Panc1 (cell line): Measurements from ENCODE around the gene RBM5. TPM values are rescaled to one million over a fixed set of nuclear protein-coding genes. Genes with fewer than 3 reads are reported as not detected.

Experiments
- ATAC-seq: fragments of 200-7000 bp; cut with Tn5 transposase; 2 replicates; pipeline ENCODE4 v1.9.1; 2020; ENCODE audit warnings: mild to moderate bottlenecking, moderate library complexity
- BruUV-seq: library from RNA; stranded (reverse); fragments of 400-500 nt; replicated peaks from 2 replicates; lab custom pipeline; 2021; lab: Mats Ljungman, UMichigan
- CTCF ChIA-PET: fragments of 300-600 bp; sonication (Branson Sonifier 250); formaldehyde crosslinking; loops from one replicate; lab custom pipeline; 2022; ENCODE audit warnings: antibody characterized with exemption; lab: Charles Lee
- POLR2A ChIA-PET: fragments of 300-600 bp; sonication (Branson Sonifier 250); formaldehyde crosslinking; loops from one replicate; lab custom pipeline; 2022; ENCODE audit warnings: antibody characterized with exemption; lab: Charles Lee
- DNase-seq: peaks from one replicate; pipeline ENCODE4 v3.0.0-alpha.2; 2010; ENCODE audit warnings: low read depth, low spot score
- H3K27ac ChIP-seq: 2 replicates; pipeline ENCODE4 v1.5.1; 2011; ENCODE audit warnings: mild to moderate bottlenecking, low read length, inconsistent platforms
- H3K27me3 ChIP-seq: fragments of 200-500 bp; sonication (Bioruptor generic); 2 replicates; pipeline ENCODE4 v1.6.0; 2014; ENCODE audit warnings: low read length, inconsistent platforms; ENCODE audit not compliant: control insufficient read depth, insufficient read depth
- H3K36me3 ChIP-seq: fragments of 200-500 bp; sonication (Bioruptor generic); 2 replicates; pipeline ENCODE4 v1.5.1; 2014; ENCODE audit warnings: inconsistent platforms, mild to moderate bottlenecking, low read length, moderate library complexity; ENCODE audit not compliant: control insufficient read depth, insufficient read depth
- H3K4me1 ChIP-seq: 2 replicates; pipeline ENCODE4 v1.5.1; 2011; ENCODE audit warnings: inconsistent platforms, mild to moderate bottlenecking, low read length, moderate library complexity; ENCODE audit not compliant: control insufficient read depth, insufficient read depth
- H3K4me3 ChIP-seq, 2 experiments: 2 replicates each; pipeline ENCODE4 v1.5.1; 2011 to 2012; ENCODE audit warnings: low read depth in 2 of 2, low read length in 2 of 2, mild to moderate bottlenecking in 2 of 2, inconsistent platforms in 1 of 2, moderate library complexity in 1 of 2
- H3K9me3 ChIP-seq: fragments of 200-500 bp; sonication (Bioruptor generic); 2 replicates; pipeline ENCODE4 v1.5.1; 2014; ENCODE audit warnings: low read depth, mild to moderate bottlenecking, inconsistent platforms, low read length, moderate library complexity; ENCODE audit not compliant: control insufficient read depth, insufficient read depth
- CTCF ChIP-seq: fragments of 450-650 bp; IDR thresholded peaks from 2 replicates; pipeline ENCODE4 v1.5.1; 2017; ENCODE audit warnings: mild to moderate bottlenecking
- POLR2AphosphoS5 ChIP-seq: IDR thresholded peaks from 2 replicates; pipeline ENCODE4 v1.6.1; 2012; ENCODE audit warnings: mild to moderate bottlenecking, low read depth, low read length, moderate library complexity
- REST ChIP-seq, 2 experiments: IDR thresholded peaks; 2 replicates each; pipeline ENCODE4 v1.6.1; 2011 to 2012; ENCODE audit warnings: low read depth in 2 of 2, control low read depth in 1 of 2, low read length in 1 of 2, mild to moderate bottlenecking in 1 of 2, moderate library complexity in 1 of 2; ENCODE audit not compliant: insufficient read depth in 1 of 2
- SIN3A ChIP-seq: IDR thresholded peaks from 2 replicates; pipeline ENCODE4 v1.6.1; 2012; ENCODE audit warnings: low read depth, mild to moderate bottlenecking, low read length, moderate library complexity, borderline replicate concordance; ENCODE audit not compliant: insufficient read depth
- TCF7L2 ChIP-seq: IDR thresholded peaks from 2 replicates; pipeline ENCODE4 v1.6.1; 2011; ENCODE audit warnings: mild to moderate bottlenecking, low read depth, low read length, inconsistent platforms
- in situ Hi-C: cut with HindIII; loops from 2 replicates; pipeline ENCODE4 v1.10.0; 2016; ENCODE audit warnings: low sequenced_read_pairs, low pct_unique_long_range_greater_than_20kb
- intact Hi-C: fragments of 100-400 bp; cut with micrococcal nuclease; formaldehyde crosslinking; loops from one replicate; pipeline ENCODE4 v1.10.0; 2022; ENCODE audit not compliant: unreplicated experiment
- total RNA-seq: library from RNA; stranded (reverse); gene quantifications from one replicate; pipeline ENCODE4 v1.2.1, GENCODE V29; 2021; ENCODE audit not compliant: unreplicated experiment

RBM5 gene
- total RNA-seq, 1 experiment from 2014 or later: 86.6 TPM

GRCh38 chr3:50130436-50130835 lies 41.7 kb downstream of the RBM5 start:
- no peak overlapping the region for H3K27ac ChIP-seq
- BruUV-seq: no TSS peak
- H3K4me3 ChIP-seq: no peak overlapping the region
- no peaks in the 10 kb centered on the region for H3K27me3 ChIP-seq
- ATAC-seq: no peak
- ChIA-PET CTCF (interaction anchor here (0.7 kb wide), 1 partner anchor 10 kb away, joined by 3 read pairs; no protein-coding TSS in a partner anchor), POLR2A (no interaction called here)
- H3K4me1 ChIP-seq: peaks cover 20% of the 10 kb centered on the region
- no peaks in the 10 kb centered on the region for H3K36me3 ChIP-seq
- DNase-seq: no peak
- intact Hi-C loops: no loop called here
- in situ Hi-C loops: no loop called here
- H3K9me3 ChIP-seq: no peaks in the 10 kb centered on the region
- TF ChIP-seq REST (IDR thresholded peaks at IDR 0.05; ENCODE audit: insufficient read depth in 1 of 2, low read depth in 2 of 2, low read length in 1 of 2) (peak; percentile 72 to 74; a peak in 3 of 4 replicates), SIN3A (no peak), CTCF (no peak), TCF7L2 (no peak)

- POLR2A ChIA-PET: no interaction called here
- no peak overlapping the region for H3K4me3 ChIP-seq
- in situ Hi-C loops: no loop called here
- H3K9me3 ChIP-seq: no peaks in the 10 kb centered on the region
- CTCF ChIA-PET: no interaction called here
- no peak overlapping the region for H3K27ac ChIP-seq
- no TSS peak for BruUV-seq
- DNase-seq (no peak), ATAC-seq (no peak)
- no peak for TF ChIP-seq TCF7L2
- no peak for TF ChIP-seq REST (IDR thresholded peaks at IDR 0.05; ENCODE audit: insufficient read depth in 1 of 2, low read depth in 2 of 2, low read length in 1 of 2)
- no peak for TF ChIP-seq SIN3A
- TF ChIP-seq CTCF: no peak
- no peak for TF ChIP-seq POLR2AphosphoS5
- intact Hi-C loops: no loop called here
- no peaks in the 10 kb centered on the region for H3K36me3 ChIP-seq
- H3K27me3 ChIP-seq: no peaks in the 10 kb centered on the region
- H3K4me1 ChIP-seq: peaks cover 9% of the 10 kb centered on the region
Measured at GRCh38 chr3:50132421-50133282, 43.9 kb downstream of the RBM5 start.
